ENCODE data around the gene UGT2A3. TPM values are rescaled to one million over a fixed set of nuclear protein-coding genes. Genes with fewer than 3 reads are reported as not detected.

UGT2A3 gene
- total and polyA plus RNA-seq, 2 of the 8 experiments (the other 6 are each of a cell fraction or from before 2014, with no cell fraction given): not detected

GRCh38 chr4:68951806-68952585, 392 bp upstream of the UGT2A3 start:
- Histone ChIP-seq H3K79me1 (ENCODE audit: low read depth, low read length) (no peaks in the 10 kb centered on the region), H3K4me3 (ENCODE audit: extremely low read depth in 1 of 4, insufficient read depth in 2 of 4, low read depth in 3 of 4, low read length in 4 of 4) (no peak overlapping the region), H3K4me1 (replicated peaks in 1 of 4; ENCODE audit: control insufficient read depth in 3 of 4, insufficient read depth in 4 of 4, low read length in 3 of 4) (no peaks in the 10 kb centered on the region), H4K8ac (ENCODE audit: extremely low read depth, insufficient read depth, low read length) (no peak overlapping the region), H2AK5ac (ENCODE audit: low read depth, low read length) (no peak overlapping the region), H3K4ac (replicated peaks; ENCODE audit: insufficient read length, low read depth, low read length) (no peak overlapping the region), H2BK120ac (replicated peaks; ENCODE audit: low read depth, low read length) (no peak overlapping the region), H2BK15ac (ENCODE audit: low read length) (no peak overlapping the region), H3K79me2 (ENCODE audit: control insufficient read depth in 1 of 2, insufficient read depth in 2 of 2, low read length in 2 of 2) (no peaks in the 10 kb centered on the region), H3K23me2 (ENCODE audit: low read depth, low read length) (no peaks in the 10 kb centered on the region), H3K27ac (ENCODE audit: low read depth, low read length) (no peak overlapping the region), H2AFZ (ENCODE audit: low read length) (no peak overlapping the region), H3K36me3 (ENCODE audit: control insufficient read depth in 2 of 4, insufficient read depth in 4 of 4, low read length in 3 of 4) (no peaks in the 10 kb centered on the region), H2BK12ac (ENCODE audit: low read depth, low read length) (no peak overlapping the region), H2BK20ac (ENCODE audit: low read length) (no peak overlapping the region), H3K9ac (replicated peaks in 1 of 4; ENCODE audit: extremely low read depth in 1 of 4, low read depth in 3 of 4, low read length in 3 of 4) (no peak overlapping the region), H4K91ac (replicated peaks; ENCODE audit: insufficient read length, low read length) (no peak overlapping the region), H3K9me3 (ENCODE audit: insufficient read depth in 2 of 2, low read depth in 1 of 2, low read length in 1 of 2) (no peaks in the 10 kb centered on the region), H3K18ac (ENCODE audit: extremely low read depth, low read length) (no peak overlapping the region), H4K5ac (ENCODE audit: insufficient read length, low read depth, low read length) (no peak overlapping the region), H3K23ac (ENCODE audit: insufficient read length) (no peak overlapping the region), H2BK5ac (ENCODE audit: low read depth, low read length) (no peak overlapping the region), H3K27me3 (replicated peaks in 1 of 4; ENCODE audit: control insufficient read depth in 3 of 4, extremely low read depth in 1 of 4, insufficient read depth in 3 of 4, low read length in 3 of 4) (no peaks in the 10 kb centered on the region), H3K56ac (replicated peaks; ENCODE audit: insufficient read length, low read depth, low read length) (no peak overlapping the region), H3K4me2 (ENCODE audit: insufficient read depth in 1 of 2, low read depth in 2 of 2, low read length in 2 of 2) (no peak overlapping the region), H3K14ac (ENCODE audit: insufficient read length) (no peak overlapping the region), H4K20me1 (replicated peaks in 1 of 2; ENCODE audit: control insufficient read depth in 1 of 2, insufficient read depth in 2 of 2, low read length in 2 of 2) (no peaks in the 10 kb centered on the region)
- POLR2A ChIA-PET (ENCODE audit: partially characterized antibody): interaction anchor here (0.7 to 1.1 kb wide), 2 partner anchors 46 to 547 kb away, joined by 3 read pairs; no protein-coding TSS in a partner anchor
- DNase-seq (ENCODE audit: low read depth in 1 of 2, low spot score in 2 of 2): no peak
- CTCF ChIA-PET (ENCODE audit: partially characterized antibody): interaction anchor here (0.9 kb wide), 1 partner anchor 663 kb away, joined by 3 read pairs; no protein-coding TSS in a partner anchor
- WGBS, 2 experiments (ENCODE audit: extremely low coverage in 1 of 2, insufficient coverage in 1 of 2, insufficient read length in 1 of 2, insufficient replicate concordance in 2 of 2, low coverage in 1 of 2, low lambda C conversion rate in 2 of 2, missing lambda C conversion rate in 1 of 2): 39% methylated on average over 2 of the region's 2 CpGs; no CpG with 5 or more reads in 1 of the 2 experiments
- no peak for FAIRE-seq
- no peak for TF ChIP-seq POLR2AphosphoS5 (IDR thresholded peaks at IDR 0.05; ENCODE audit: low read depth, low read length)
- no peak for TF ChIP-seq CBX8 (IDR thresholded peaks at IDR 0.05; ENCODE audit: borderline replicate concordance, low read depth, low read length)
- no peak for TF ChIP-seq SIN3A (conservative IDR thresholded peaks at IDR 0.05 in 1 of 2, IDR thresholded peaks at IDR 0.05 in 1 of 2; ENCODE audit: low read depth in 1 of 2, low read length in 2 of 2)
- no peak for TF ChIP-seq MAFK (IDR thresholded peaks at IDR 0.05; ENCODE audit: low read depth, low read length)
- no peak for TF ChIP-seq TAF1 (IDR thresholded peaks at IDR 0.05; ENCODE audit: low read depth, low read length)
- TF ChIP-seq CTCF (IDR thresholded peaks at IDR 0.05; ENCODE audit: control extremely low read depth in 1 of 3, insufficient read depth in 1 of 3, low read depth in 1 of 3, low read length in 3 of 3): no peak
- no peak for TF ChIP-seq SIRT6 (IDR thresholded peaks at IDR 0.05; ENCODE audit: low read length)
- no peak for TF ChIP-seq JUN (IDR thresholded peaks at IDR 0.05; ENCODE audit: low read depth, low read length)
- TF ChIP-seq SUZ12 (IDR thresholded peaks at IDR 0.05; ENCODE audit: low read length): no peak
- no peak for TF ChIP-seq RAD21 (IDR thresholded peaks at IDR 0.05 in 1 of 2, conservative IDR thresholded peaks at IDR 0.05 in 1 of 2; ENCODE audit: low read depth in 2 of 2, low read length in 2 of 2)
